T-helper 2 cell treated with Interferon-gamma antibody and Interleukin-4, amounts not matched to agents 5 μg/mL and 100 μg/mL, for 36 hours (primary cell): Measurements from ENCODE around the gene DLGAP4.

Source experiments
- DNase-seq: peaks from one replicate; pipeline ENCODE4 v3.0.0; 2021; ENCODE audit warnings: low spot score
- H3K27ac Mint-ChIP-seq: one replicate; pipeline ENCODE4 v1.8.0; 2021; ENCODE audit warnings: mild to moderate bottlenecking, mixed read lengths
- H3K27me3 Mint-ChIP-seq: one replicate; pipeline ENCODE4 v1.8.0; 2021; ENCODE audit warnings: low read depth, mixed read lengths
- H3K36me3 Mint-ChIP-seq: one replicate; pipeline ENCODE4 v1.8.0; 2021; ENCODE audit warnings: low read depth, mixed read lengths
- H3K4me1 Mint-ChIP-seq: one replicate; pipeline ENCODE4 v1.8.0; 2021; ENCODE audit warnings: low read depth, mixed read lengths
- H3K4me3 Mint-ChIP-seq: one replicate; pipeline ENCODE4 v1.8.0; 2022; ENCODE audit warnings: mild to moderate bottlenecking, moderate library complexity, mixed read lengths
- H3K9me3 Mint-ChIP-seq: one replicate; pipeline ENCODE4 v1.8.0; 2021; ENCODE audit warnings: mixed read lengths

Gene DLGAP4

GRCh38 chr20:36285746-36286447 lies 20.2 kb upstream of the DLGAP4 start:
- Mint-ChIP-seq H3K27me3 (peaks cover 31% of the 10 kb centered on the region), H3K4me1 (no peaks in the 10 kb centered on the region), H3K4me3 (no peak overlapping the region), H3K9me3 (no peaks in the 10 kb centered on the region), H3K27ac (no peak overlapping the region), H3K36me3 (no peaks in the 10 kb centered on the region)
- DNase-seq = no peak

GRCh38 chr20:36297656-36298055 lies 8.5 kb upstream of the DLGAP4 start:
- Mint-ChIP-seq H3K27me3 (peaks cover 8% of the 10 kb centered on the region), H3K27ac (no peak overlapping the region), H3K4me1 (no peaks in the 10 kb centered on the region), H3K4me3 (no peak overlapping the region), H3K36me3 (no peaks in the 10 kb centered on the region), H3K9me3 (no peaks in the 10 kb centered on the region)
- no peak for DNase-seq

DNA sequence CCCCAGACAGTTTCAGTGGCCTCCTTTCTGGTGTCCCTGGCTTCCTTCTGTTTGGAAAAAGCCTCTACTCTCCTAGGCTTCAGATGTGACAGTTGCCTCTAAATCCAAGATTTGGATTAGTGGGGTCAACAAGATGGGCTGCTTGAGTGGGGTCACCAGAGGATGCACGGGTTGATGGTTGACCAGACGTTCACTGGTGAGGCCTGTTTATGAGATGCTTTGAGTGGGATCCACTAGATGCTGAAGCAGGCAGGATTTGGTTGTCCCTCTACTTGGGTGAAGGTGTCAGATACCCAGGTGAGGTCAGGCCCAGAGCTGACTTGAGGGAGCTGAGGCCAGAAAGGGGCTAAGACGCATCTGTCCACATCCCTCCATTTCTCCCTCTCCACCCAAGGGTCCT lies 8.1 kb upstream of the DLGAP4 start:
- H3K4me1 Mint-ChIP-seq = no peaks in the 10 kb centered on the region
- H3K9me3 Mint-ChIP-seq = no peaks in the 10 kb centered on the region
- peaks cover 11% of the 10 kb centered on the region for H3K27me3 Mint-ChIP-seq
- H3K36me3 Mint-ChIP-seq = no peaks in the 10 kb centered on the region
- no peak overlapping the region for H3K4me3 Mint-ChIP-seq
- H3K27ac Mint-ChIP-seq = no peak overlapping the region
- DNase-seq = no peak

- Mint-ChIP-seq H3K4me3 (no peak overlapping the region), H3K27me3 (peaks cover 16% of the 10 kb centered on the region)
These were observed 7.3 kb upstream of the DLGAP4 start for GRCh38 chr20:36298795-36299339.

GRCh38 chr20:36299459-36299858 lies 6.7 kb upstream of the DLGAP4 start:
- no peak overlapping the region for H3K27ac Mint-ChIP-seq
- DNase-seq = no peak
- H3K9me3 Mint-ChIP-seq = no peaks in the 10 kb centered on the region
- no peaks in the 10 kb centered on the region for H3K4me1 Mint-ChIP-seq
- no peak overlapping the region for H3K4me3 Mint-ChIP-seq
- peaks cover 21% of the 10 kb centered on the region for H3K27me3 Mint-ChIP-seq
- no peaks in the 10 kb centered on the region for H3K36me3 Mint-ChIP-seq

More at GRCh38 chr20:36298795-36299339, 7.3 kb upstream of the DLGAP4 start:
- Mint-ChIP-seq H3K36me3 (no peaks in the 10 kb centered on the region), H3K4me1 (no peaks in the 10 kb centered on the region), H3K27ac (no peak overlapping the region), H3K9me3 (no peaks in the 10 kb centered on the region)
- no peak for DNase-seq

- Mint-ChIP-seq H3K36me3 (no peaks in the 10 kb centered on the region), H3K4me3 (no peak overlapping the region), H3K4me1 (no peaks in the 10 kb centered on the region), H3K27me3 (peaks cover 29% of the 10 kb centered on the region), H3K9me3 (no peaks in the 10 kb centered on the region), H3K27ac (no peak overlapping the region)
- DNase-seq = no peak
These were observed 4.6 kb upstream of the DLGAP4 start for GRCh38 chr20:36301359-36302119.

GRCh38 chr20:36303020-36303595 lies 3.0 kb upstream of the DLGAP4 start:
- H3K4me3 Mint-ChIP-seq = no peak overlapping the region
- H3K27ac Mint-ChIP-seq = no peak overlapping the region
- no peaks in the 10 kb centered on the region for H3K9me3 Mint-ChIP-seq
- no peak for DNase-seq
- peaks cover 37% of the 10 kb centered on the region for H3K27me3 Mint-ChIP-seq
- H3K4me1 Mint-ChIP-seq = no peaks in the 10 kb centered on the region
- H3K36me3 Mint-ChIP-seq = no peaks in the 10 kb centered on the region

DNA sequence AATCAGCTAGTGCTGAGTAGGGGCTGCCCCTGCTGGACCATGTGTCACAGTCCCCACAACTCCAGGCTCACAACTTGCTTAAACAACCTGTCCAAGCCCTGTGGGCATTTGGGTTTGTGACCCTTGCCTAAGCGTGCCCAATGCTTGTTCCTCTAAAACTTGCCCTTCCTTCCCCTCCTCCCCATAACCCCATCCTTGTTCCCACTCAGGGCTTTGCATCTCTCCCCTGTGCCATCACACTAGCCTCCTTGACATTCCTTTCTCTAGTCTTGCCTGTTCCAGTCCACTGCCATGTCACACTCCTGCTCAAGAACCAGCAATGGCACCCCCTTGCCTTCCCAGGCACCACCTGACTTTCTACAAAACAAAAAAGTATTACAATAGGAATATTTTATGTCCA lies 2.3 kb upstream of the DLGAP4 start:
- Mint-ChIP-seq H3K36me3 (no peaks in the 10 kb centered on the region), H3K4me3 (no peak overlapping the region), H3K27me3 (peaks cover 42% of the 10 kb centered on the region), H3K27ac (no peak overlapping the region), H3K9me3 (no peaks in the 10 kb centered on the region), H3K4me1 (no peaks in the 10 kb centered on the region)
- DNase-seq = no peak

- no peak overlapping the region for H3K27ac Mint-ChIP-seq
- H3K4me3 Mint-ChIP-seq = no peak overlapping the region
- no peaks in the 10 kb centered on the region for H3K9me3 Mint-ChIP-seq
- H3K4me1 Mint-ChIP-seq = no peaks in the 10 kb centered on the region
- H3K36me3 Mint-ChIP-seq = no peaks in the 10 kb centered on the region
- DNase-seq = no peak
- H3K27me3 Mint-ChIP-seq = peaks cover 52% of the 10 kb centered on the region
These were observed 1.2 kb upstream of the DLGAP4 start for GRCh38 chr20:36304786-36305495.

GRCh38 chr20:36306553-36307411 lies 643 bp downstream of the DLGAP4 start:
- no peak overlapping the region for H3K4me3 Mint-ChIP-seq
- no peak overlapping the region for H3K27ac Mint-ChIP-seq
- H3K9me3 Mint-ChIP-seq = no peaks in the 10 kb centered on the region
- H3K27me3 Mint-ChIP-seq = peaks cover 54% of the 10 kb centered on the region
- no peaks in the 10 kb centered on the region for H3K36me3 Mint-ChIP-seq
- DNase-seq = no peak
- no peaks in the 10 kb centered on the region for H3K4me1 Mint-ChIP-seq

- H3K4me1 Mint-ChIP-seq = no peaks in the 10 kb centered on the region
- H3K27me3 Mint-ChIP-seq = peaks cover 52% of the 10 kb centered on the region
- no peak for DNase-seq
- H3K27ac Mint-ChIP-seq = no peak overlapping the region
- no peaks in the 10 kb centered on the region for H3K9me3 Mint-ChIP-seq
- no peak overlapping the region for H3K4me3 Mint-ChIP-seq
- no peaks in the 10 kb centered on the region for H3K36me3 Mint-ChIP-seq
These were observed 1.5 kb downstream of the DLGAP4 start for GRCh38 chr20:36307412-36308325.

GRCh38 chr20:36308353-36308752 lies 2.2 kb downstream of the DLGAP4 start:
- Mint-ChIP-seq H3K4me3 (no peak overlapping the region), H3K27ac (no peak overlapping the region), H3K4me1 (no peaks in the 10 kb centered on the region), H3K27me3 (peaks cover 46% of the 10 kb centered on the region), H3K9me3 (no peaks in the 10 kb centered on the region), H3K36me3 (no peaks in the 10 kb centered on the region)
- DNase-seq = no peak
